ENCODE measurements around the gene UBXN7. TPM values are rescaled to one million over a fixed set of nuclear protein-coding genes. Genes with fewer than 3 reads are reported as not detected.
"Not testable (repeated sequence)": the region's sequence is repeated elsewhere in the genome, so short reads cannot be mapped to it uniquely, and the experiment has no call there.

Gene UBXN7
- total and polyA plus RNA-seq, 2 of the 13 experiments (the other 11 are each of a cell fraction or from before 2014, with no cell fraction given), result 12.5 to 15.9 TPM

DNA sequence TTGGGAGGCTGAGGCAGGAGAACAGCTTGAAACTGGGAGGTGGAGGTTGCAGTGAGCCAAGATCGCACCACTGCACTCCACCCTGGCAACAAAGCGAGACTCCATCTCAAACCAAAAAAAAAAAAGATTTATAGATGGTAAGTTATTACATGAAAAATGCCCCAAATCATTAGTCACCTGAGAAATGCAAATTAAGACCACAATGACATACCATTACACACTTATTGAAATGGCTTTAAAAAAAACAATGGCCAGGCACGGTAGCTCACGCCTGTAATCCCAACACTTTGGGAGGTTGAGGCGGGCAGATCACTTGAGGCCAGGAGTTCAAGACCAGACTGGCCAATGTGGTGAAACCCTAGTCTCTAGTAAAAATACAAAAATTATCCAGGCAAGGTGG lies 10.6 kb downstream of the UBXN7 start:
- FAIRE-seq; DNase-seq (ENCODE audit: low spot score); H3K4me1 ChIP-seq (ENCODE audit: insufficient read depth, low read length); H3K9me3 ChIP-seq (ENCODE audit: low read length); ATAC-seq; BruUV-seq (replicated peaks); intact Hi-C loops (cut with micrococcal nuclease; ENCODE audit: unreplicated experiment); H3K9ac ChIP-seq (ENCODE audit: insufficient read depth, low read depth, low read length); H2AFZ ChIP-seq (ENCODE audit: low read length); in situ Hi-C loops (cut with HindIII; ENCODE audit: extremely low pct_ligation_motif_present, low pct_unique_long_range_greater_than_20kb); H3K4me3 ChIP-seq (replicated peaks in 1 of 3; ENCODE audit: insufficient read depth in 1 of 3, low read depth in 2 of 3, low read length in 3 of 3); H3K4me2 ChIP-seq (ENCODE audit: low read depth, low read length); H3K36me3 ChIP-seq (replicated peaks in 1 of 2; ENCODE audit: control insufficient read depth in 1 of 2, insufficient read depth in 2 of 2, low read length in 2 of 2); H3K27me3 ChIP-seq (ENCODE audit: control insufficient read depth in 1 of 2, insufficient read depth in 2 of 2, low read length in 2 of 2); H3K27ac ChIP-seq (ENCODE audit: extremely low read length, insufficient read depth, low read length); CTCF ChIA-PET (ENCODE audit: low intra/inter-chr PET ratio, low total read pairs): not testable (repeated sequence)
- WGBS (ENCODE audit: low lambda C conversion rate), result 97% methylated on average over 5 of the region's 5 CpGs
- peaks cover 90% of the 10 kb centered on the region for H3K79me2 ChIP-seq (ENCODE audit: insufficient read depth, low read length)
- POLR2A ChIA-PET, result interaction anchor here (2.0 kb wide), 1 partner anchor 11 kb away, joined by 7 read pairs; no protein-coding TSS in a partner anchor
- peaks cover 37% of the 10 kb centered on the region; the same call in 1 of the 2 replicates for H4K20me1 ChIP-seq (ENCODE audit: insufficient read depth, low read length)

DNA sequence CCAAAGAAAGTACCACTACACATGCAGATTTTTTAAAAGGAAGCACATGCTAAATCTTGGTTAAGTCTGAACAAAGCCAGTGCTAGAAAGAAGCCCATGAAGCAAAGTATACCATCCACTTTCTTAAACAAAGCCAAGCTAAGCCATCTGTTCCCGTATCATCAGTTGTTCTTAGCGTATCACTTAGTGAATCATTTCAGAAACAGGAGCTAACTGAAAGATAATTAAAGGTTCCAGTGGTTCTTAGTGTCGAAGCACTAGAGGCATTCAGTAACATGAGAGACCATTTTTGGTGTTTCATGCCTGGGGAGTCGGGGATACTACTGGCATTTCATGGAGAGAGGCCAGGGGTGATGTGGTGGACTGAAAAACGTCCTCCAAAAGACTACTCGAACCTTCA lies 12.8 kb downstream of the UBXN7 start:
- no peak overlapping the region for H2AFZ ChIP-seq (ENCODE audit: low read length)
- FAIRE-seq (no peak), ATAC-seq (no peak)
- TF ChIP-seq YY1 (IDR thresholded peaks at IDR 0.05; ENCODE audit: insufficient read depth, insufficient replicate concordance, low read depth, low read length), result no peak
- no peak for TF ChIP-seq NAIF1 (CRISPR knock-in tag; IDR thresholded peaks at IDR 0.05; ENCODE audit: borderline replicate concordance)
- TF ChIP-seq, protein P1, sequence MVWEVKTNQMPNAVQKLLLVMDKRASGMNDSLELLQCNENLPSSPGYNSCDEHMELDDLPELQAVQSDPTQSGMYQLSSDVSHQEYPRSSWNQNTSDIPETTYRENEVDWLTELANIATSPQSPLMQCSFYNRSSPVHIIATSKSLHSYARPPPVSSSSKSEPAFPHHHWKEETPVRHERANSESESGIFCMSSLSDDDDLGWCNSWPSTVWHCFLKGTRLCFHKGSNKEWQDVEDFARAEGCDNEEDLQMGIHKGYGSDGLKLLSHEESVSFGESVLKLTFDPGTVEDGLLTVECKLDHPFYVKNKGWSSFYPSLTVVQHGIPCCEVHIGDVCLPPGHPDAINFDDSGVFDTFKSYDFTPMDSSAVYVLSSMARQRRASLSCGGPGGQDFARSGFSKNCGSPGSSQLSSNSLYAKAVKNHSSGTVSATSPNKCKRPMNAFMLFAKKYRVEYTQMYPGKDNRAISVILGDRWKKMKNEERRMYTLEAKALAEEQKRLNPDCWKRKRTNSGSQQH (CRISPR knock-in tag; IDR thresholded peaks at IDR 0.05; ENCODE audit: low read depth), result no peak
- TF ChIP-seq ZNF572 (CRISPR knock-in tag; IDR thresholded peaks at IDR 0.05), result no peak
- TF ChIP-seq POLR2AphosphoS5 (IDR thresholded peaks at IDR 0.05; ENCODE audit: low read depth, low read length), result no peak
- TF ChIP-seq ZNF10 (CRISPR knock-in tag; IDR thresholded peaks at IDR 0.05; ENCODE audit: borderline replicate concordance, low read depth), result no peak
- no peak for TF ChIP-seq ISL2 (CRISPR knock-in tag; IDR thresholded peaks at IDR 0.05)
- no peak for TF ChIP-seq ZNF331 (CRISPR knock-in tag; IDR thresholded peaks at IDR 0.05)
- TF ChIP-seq, protein P2, sequence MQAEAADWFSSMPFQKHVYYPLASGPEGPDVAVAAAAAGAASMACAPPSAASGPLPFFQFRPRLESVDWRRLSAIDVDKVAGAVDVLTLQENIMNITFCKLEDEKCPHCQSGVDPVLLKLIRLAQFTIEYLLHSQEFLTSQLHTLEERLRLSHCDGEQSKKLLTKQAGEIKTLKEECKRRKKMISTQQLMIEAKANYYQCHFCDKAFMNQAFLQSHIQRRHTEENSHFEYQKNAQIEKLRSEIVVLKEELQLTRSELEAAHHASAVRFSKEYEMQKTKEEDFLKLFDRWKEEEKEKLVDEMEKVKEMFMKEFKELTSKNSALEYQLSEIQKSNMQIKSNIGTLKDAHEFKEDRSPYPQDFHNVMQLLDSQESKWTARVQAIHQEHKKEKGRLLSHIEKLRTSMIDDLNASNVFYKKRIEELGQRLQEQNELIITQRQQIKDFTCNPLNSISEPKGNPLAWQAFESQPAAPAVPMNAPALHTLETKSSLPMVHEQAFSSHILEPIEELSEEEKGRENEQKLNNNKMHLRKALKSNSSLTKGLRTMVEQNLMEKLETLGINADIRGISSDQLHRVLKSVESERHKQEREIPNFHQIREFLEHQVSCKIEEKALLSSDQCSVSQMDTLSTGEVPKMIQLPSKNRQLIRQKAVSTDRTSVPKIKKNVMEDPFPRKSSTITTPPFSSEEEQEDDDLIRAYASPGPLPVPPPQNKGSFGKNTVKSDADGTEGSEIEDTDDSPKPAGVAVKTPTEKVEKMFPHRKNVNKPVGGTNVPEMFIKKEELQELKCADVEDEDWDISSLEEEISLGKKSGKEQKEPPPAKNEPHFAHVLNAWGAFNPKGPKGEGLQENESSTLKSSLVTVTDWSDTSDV (CRISPR knock-in tag; IDR thresholded peaks at IDR 0.05), result no peak
- TF ChIP-seq HNRNPLL (IDR thresholded peaks at IDR 0.05; ENCODE audit: low read depth, low read length, poor library complexity, severe bottlenecking), result no peak
- TF ChIP-seq PHF8 (CRISPR knock-in tag; IDR thresholded peaks at IDR 0.05), result no peak
- TF ChIP-seq, protein P3, sequence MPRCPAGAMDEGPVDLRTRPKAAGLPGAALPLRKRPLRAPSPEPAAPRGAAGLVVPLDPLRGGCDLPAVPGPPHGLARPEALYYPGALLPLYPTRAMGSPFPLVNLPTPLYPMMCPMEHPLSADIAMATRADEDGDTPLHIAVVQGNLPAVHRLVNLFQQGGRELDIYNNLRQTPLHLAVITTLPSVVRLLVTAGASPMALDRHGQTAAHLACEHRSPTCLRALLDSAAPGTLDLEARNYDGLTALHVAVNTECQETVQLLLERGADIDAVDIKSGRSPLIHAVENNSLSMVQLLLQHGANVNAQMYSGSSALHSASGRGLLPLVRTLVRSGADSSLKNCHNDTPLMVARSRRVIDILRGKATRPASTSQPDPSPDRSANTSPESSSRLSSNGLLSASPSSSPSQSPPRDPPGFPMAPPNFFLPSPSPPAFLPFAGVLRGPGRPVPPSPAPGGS (CRISPR knock-in tag; IDR thresholded peaks at IDR 0.05), result no peak

More for the DNA sequence above, 12.8 kb downstream of the UBXN7 start:
- Histone ChIP-seq H3K9ac (ENCODE audit: insufficient read depth, low read depth, low read length) (no peak overlapping the region), H3K27me3 (ENCODE audit: control insufficient read depth in 1 of 2, insufficient read depth in 2 of 2, low read length in 2 of 2) (no peaks in the 10 kb centered on the region), H3K4me3 (replicated peaks in 1 of 3; ENCODE audit: insufficient read depth in 1 of 3, low read depth in 2 of 3, low read length in 3 of 3) (no peak overlapping the region), H3K4me1 (ENCODE audit: insufficient read depth, low read length) (peaks cover 15% of the 10 kb centered on the region), H3K36me3 (replicated peaks in 1 of 2; ENCODE audit: control insufficient read depth in 1 of 2, insufficient read depth in 2 of 2, low read length in 2 of 2) (no peaks in the 10 kb centered on the region), H3K79me2 (ENCODE audit: insufficient read depth, low read length) (peaks cover 90% of the 10 kb centered on the region), H3K4me2 (ENCODE audit: low read depth, low read length) (no peak overlapping the region), H4K20me1 (ENCODE audit: insufficient read depth, low read length) (peaks cover 45% of the 10 kb centered on the region), H3K27ac (ENCODE audit: extremely low read length, insufficient read depth, low read length) (no peak overlapping the region), H3K9me3 (ENCODE audit: low read length) (no peaks in the 10 kb centered on the region)
- DNase-seq (ENCODE audit: low spot score), result no peak
- intact Hi-C loops (cut with micrococcal nuclease; ENCODE audit: unreplicated experiment) (no loop called here), in situ Hi-C loops (cut with HindIII; ENCODE audit: extremely low pct_ligation_motif_present, low pct_unique_long_range_greater_than_20kb) (no loop called here)
- CTCF ChIA-PET (ENCODE audit: low intra/inter-chr PET ratio, low total read pairs), result no interaction called here
- POLR2A ChIA-PET, result no interaction called here
- 97% methylated on average over 6 of the region's 6 CpGs for WGBS (ENCODE audit: low lambda C conversion rate)
- no TSS peak for BruUV-seq (replicated peaks)
